Hepatocyte (in vitro differentiated cells): ENCODE measurements around the gene ANKRD45. TPM values are rescaled to one million over a fixed set of nuclear protein-coding genes. Genes with fewer than 3 reads are reported as not detected.
"Not testable (repeated sequence)": the region's sequence is repeated elsewhere in the genome, so short reads cannot be mapped to it uniquely, and the experiment has no call there.

ENCODE experiments used
- DNase-seq: peaks from one replicate; pipeline ENCODE4 v3.0.0-alpha.2; 2016; ENCODE audit warnings: low spot score
- H2AFZ ChIP-seq: fragments of 200-600 bp; sonication (generic); 2 replicates; pipeline ENCODE4 v1.6.0; 2016; ENCODE audit warnings: antibody characterized with exemption, mild to moderate bottlenecking
- H3K27ac ChIP-seq: fragments of 200-600 bp; sonication (generic); 2 replicates; pipeline ENCODE4 v1.5.1; 2016; ENCODE audit warnings: mild to moderate bottlenecking
- H3K27me3 ChIP-seq: fragments of 200-600 bp; sonication (generic); 2 replicates; pipeline ENCODE4 v1.6.1; 2016
- H3K36me3 ChIP-seq: fragments of 200-600 bp; sonication (generic); replicated peaks from 2 replicates; pipeline ENCODE4 v1.5.1; 2016; ENCODE audit warnings: low read depth; ENCODE audit not compliant: insufficient read depth
- H3K4me1 ChIP-seq: fragments of 200-600 bp; sonication (generic); 2 replicates; pipeline ENCODE4 v1.5.1; 2016; ENCODE audit warnings: mild to moderate bottlenecking, moderate library complexity; ENCODE audit not compliant: insufficient read depth
- H3K4me2 ChIP-seq: fragments of 200-600 bp; sonication (generic); 2 replicates; pipeline ENCODE4 v1.6.0; 2016
- H3K4me3 ChIP-seq: fragments of 200-600 bp; sonication (generic); 2 replicates; pipeline ENCODE4 v1.5.1; 2016; ENCODE audit warnings: mild to moderate bottlenecking
- H3K79me2 ChIP-seq: fragments of 200-600 bp; sonication (generic); 2 replicates; pipeline ENCODE4 v1.6.0; 2017; ENCODE audit warnings: mild to moderate bottlenecking
- H3K9me2 ChIP-seq: fragments of 200-600 bp; sonication (generic); replicated peaks from 2 replicates; pipeline ENCODE4 v1.6.0; 2017; ENCODE audit warnings: mild to moderate bottlenecking; ENCODE audit not compliant: insufficient read depth
- H3K9me3 ChIP-seq: fragments of 200-600 bp; sonication (generic); 2 replicates; pipeline ENCODE4 v1.5.1; 2016; ENCODE audit warnings: low read depth, mild to moderate bottlenecking
- H4K20me1 ChIP-seq: fragments of 200-600 bp; sonication (generic); 2 replicates; pipeline ENCODE4 v1.6.0; 2016; ENCODE audit warnings: mild to moderate bottlenecking; ENCODE audit not compliant: insufficient read depth, poor library complexity, severe bottlenecking
- EZH2 ChIP-seq: fragments of 200-600 bp; sonication (generic); IDR thresholded peaks from 2 replicates; pipeline ENCODE4 v1.6.1; 2016; ENCODE audit warnings: antibody characterized with exemption, mild to moderate bottlenecking, borderline replicate concordance
- EZH2phosphoT487 ChIP-seq: fragments of 200-600 bp; sonication (generic); IDR thresholded peaks from one replicate; pipeline ENCODE4 v1.6.1; 2018; ENCODE audit warnings: antibody characterized with exemption, mild to moderate bottlenecking, low read depth, moderate library complexity; ENCODE audit not compliant: unreplicated experiment, severe bottlenecking
- WGBS: methylation state at CpG from one replicate; pipeline ENCODE4 v1.1.6; 2016; ENCODE audit warnings: low lambda C conversion rate; ENCODE audit errors: missing lambda C conversion rate; 5-methylcytosine and 5-hydroxymethylcytosine counted together
- polyA plus RNA-seq: library from polyadenylated mRNA; unstranded; fragments of >200 nt; fragmentation: Nextera tagmentation; extraction: Ambion mirVana; gene quantifications from 2 replicates; pipeline ENCODE4 v1.2.1, GENCODE V29; 2016
- total RNA-seq: library from RNA; depleted of rRNA; stranded (reverse); fragments of >200 nt; gene quantifications from 2 replicates; pipeline ENCODE4 v1.2.3, GENCODE V29; 2014
- TF ChIP-seq, protein P1 (sequence below): fragments of 200-600 bp; sonication (generic); IDR thresholded peaks from 2 replicates; pipeline ENCODE4 v1.5.1; 2016; ENCODE audit warnings: antibody characterized with exemption, mild to moderate bottlenecking; ENCODE audit not compliant: poor library complexity

ANKRD45 gene
- total and polyA plus RNA-seq, 2 experiments from 2014 or later, result 0.10 to 1.0 TPM

DNA sequence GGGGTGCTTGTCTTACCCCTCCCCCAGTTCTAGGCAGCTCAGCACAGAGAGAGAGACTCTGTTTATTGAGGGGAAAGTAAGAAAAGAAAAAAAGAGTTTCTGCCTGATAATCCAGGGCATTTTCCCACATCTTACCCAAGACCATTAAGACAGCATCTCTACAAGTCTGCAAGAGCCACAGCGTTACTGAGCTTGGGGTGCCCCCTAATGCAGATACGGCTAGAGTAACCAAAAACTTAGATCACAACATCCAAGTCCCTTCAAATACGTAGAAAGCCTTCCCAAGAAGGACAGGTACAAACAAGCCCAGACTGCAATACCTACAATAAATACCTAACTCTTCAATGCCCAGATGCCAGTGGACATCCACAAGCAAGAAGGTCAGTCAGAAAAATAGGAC lies 40.8 kb downstream of the ANKRD45 start:
- Histone ChIP-seq H3K27me3 (no peaks in the 10 kb centered on the region), H3K36me3 (no peaks in the 10 kb centered on the region), H3K79me2 (no peaks in the 10 kb centered on the region), H3K4me1 (no peaks in the 10 kb centered on the region), H3K4me2 (no peak overlapping the region), H2AFZ (no peak overlapping the region), H4K20me1 (no peaks in the 10 kb centered on the region), H3K27ac (no peak overlapping the region), H3K9me2 (no peaks in the 10 kb centered on the region), H3K9me3 (no peaks in the 10 kb centered on the region), H3K4me3 (no peak overlapping the region)
- TF ChIP-seq, protein P1, sequence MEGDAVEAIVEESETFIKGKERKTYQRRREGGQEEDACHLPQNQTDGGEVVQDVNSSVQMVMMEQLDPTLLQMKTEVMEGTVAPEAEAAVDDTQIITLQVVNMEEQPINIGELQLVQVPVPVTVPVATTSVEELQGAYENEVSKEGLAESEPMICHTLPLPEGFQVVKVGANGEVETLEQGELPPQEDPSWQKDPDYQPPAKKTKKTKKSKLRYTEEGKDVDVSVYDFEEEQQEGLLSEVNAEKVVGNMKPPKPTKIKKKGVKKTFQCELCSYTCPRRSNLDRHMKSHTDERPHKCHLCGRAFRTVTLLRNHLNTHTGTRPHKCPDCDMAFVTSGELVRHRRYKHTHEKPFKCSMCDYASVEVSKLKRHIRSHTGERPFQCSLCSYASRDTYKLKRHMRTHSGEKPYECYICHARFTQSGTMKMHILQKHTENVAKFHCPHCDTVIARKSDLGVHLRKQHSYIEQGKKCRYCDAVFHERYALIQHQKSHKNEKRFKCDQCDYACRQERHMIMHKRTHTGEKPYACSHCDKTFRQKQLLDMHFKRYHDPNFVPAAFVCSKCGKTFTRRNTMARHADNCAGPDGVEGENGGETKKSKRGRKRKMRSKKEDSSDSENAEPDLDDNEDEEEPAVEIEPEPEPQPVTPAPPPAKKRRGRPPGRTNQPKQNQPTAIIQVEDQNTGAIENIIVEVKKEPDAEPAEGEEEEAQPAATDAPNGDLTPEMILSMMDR, result peak; percentile 4
- TF ChIP-seq EZH2 (no peak), EZH2phosphoT487 (no peak)
- DNase-seq, result no peak
- WGBS, result 79% methylated on average over 3 of the region's 3 CpGs

DNA sequence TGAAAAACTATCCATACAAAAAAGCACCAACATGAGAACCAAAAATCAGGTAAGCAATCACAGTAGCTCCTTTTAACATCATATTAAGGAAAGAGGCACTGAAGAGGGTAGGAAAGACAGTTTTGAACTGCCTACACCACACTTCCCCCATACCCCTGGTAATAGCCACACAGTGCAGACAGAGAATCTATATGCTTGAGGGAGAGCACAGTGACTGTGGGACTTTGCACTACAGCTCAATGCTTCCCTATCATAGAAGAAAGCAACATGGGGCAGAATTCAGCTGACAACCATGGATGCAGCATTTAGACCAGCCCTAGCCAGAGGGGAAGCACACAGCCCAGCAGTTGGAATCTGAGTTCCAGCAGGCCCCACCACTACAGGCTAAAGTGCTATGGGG lies 42.4 kb downstream of the ANKRD45 start:
- Histone ChIP-seq H2AFZ (no peak overlapping the region), H3K27me3 (no peaks in the 10 kb centered on the region), H3K79me2 (no peaks in the 10 kb centered on the region), H3K4me3 (no peak overlapping the region), H3K4me1 (no peaks in the 10 kb centered on the region), H3K4me2 (no peak overlapping the region), H3K27ac (no peak overlapping the region), H3K9me3 (no peaks in the 10 kb centered on the region), H4K20me1 (no peaks in the 10 kb centered on the region), H3K36me3 (no peaks in the 10 kb centered on the region), H3K9me2 (no peaks in the 10 kb centered on the region)
- DNase-seq, result no peak
- TF ChIP-seq EZH2, result no peak

DNA sequence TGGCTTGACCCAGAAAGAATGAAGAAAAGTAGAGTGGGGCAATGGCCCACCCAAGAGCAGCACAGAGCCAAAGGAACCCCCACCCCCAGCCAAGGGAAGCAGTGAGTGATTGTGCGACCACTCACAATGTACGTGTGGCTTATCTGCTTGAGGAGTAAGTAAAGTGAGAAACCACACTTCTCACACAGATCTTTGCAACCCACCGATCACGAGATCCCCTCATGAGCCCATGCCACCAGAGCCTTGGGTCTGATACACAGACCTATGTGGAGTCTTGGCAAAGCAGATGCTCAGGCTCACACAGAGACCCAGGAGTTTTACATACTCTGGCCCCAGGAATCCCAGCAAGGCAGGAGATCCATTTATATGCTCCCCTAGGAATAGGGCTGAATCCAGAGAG lies 52.8 kb downstream of the ANKRD45 start:
- WGBS, result 90% methylated on average over 4 of the region's 4 CpGs
- TF ChIP-seq, protein P1, result no peak
- no peak for TF ChIP-seq EZH2
- no peak for TF ChIP-seq EZH2phosphoT487

DNA sequence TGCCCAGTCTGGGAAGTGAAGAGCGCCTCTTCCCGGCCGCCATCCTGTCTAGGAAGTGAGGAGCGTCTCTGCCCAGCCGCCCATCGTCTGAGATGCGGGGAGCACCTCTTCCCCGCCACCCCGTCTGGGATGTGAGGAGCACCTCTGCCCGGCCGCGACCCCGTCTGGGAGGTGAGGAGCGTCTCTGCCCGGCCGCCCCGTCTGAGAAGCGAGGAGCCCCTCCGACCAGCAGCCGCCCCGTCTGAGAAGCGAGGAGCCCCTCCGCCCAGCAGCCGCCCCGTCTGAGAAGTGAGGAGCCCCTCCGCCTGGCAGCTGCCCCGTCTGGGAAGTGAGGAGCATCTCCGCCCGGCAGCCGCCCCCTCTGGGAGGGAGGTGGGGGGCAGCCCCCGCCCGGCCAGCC lies 56.6 kb downstream of the ANKRD45 start:
- not testable (repeated sequence) for H3K36me3 ChIP-seq, H3K4me3 ChIP-seq, H4K20me1 ChIP-seq, H3K4me1 ChIP-seq, H3K27me3 ChIP-seq, H3K4me2 ChIP-seq, H3K79me2 ChIP-seq, H2AFZ ChIP-seq, H3K27ac ChIP-seq, DNase-seq, H3K9me2 ChIP-seq, H3K9me3 ChIP-seq
- WGBS, result 100% methylated on average over 2 of the region's 32 CpGs

More for the DNA sequence above, 52.8 kb downstream of the ANKRD45 start:
- Histone ChIP-seq H3K4me3 (no peak overlapping the region), H2AFZ (no peak overlapping the region), H3K79me2 (no peaks in the 10 kb centered on the region), H3K27ac (no peak overlapping the region), H3K4me1 (no peaks in the 10 kb centered on the region), H3K36me3 (no peaks in the 10 kb centered on the region), H3K9me2 (no peaks in the 10 kb centered on the region), H3K9me3 (no peaks in the 10 kb centered on the region), H3K27me3 (no peaks in the 10 kb centered on the region), H4K20me1 (no peaks in the 10 kb centered on the region), H3K4me2 (no peak overlapping the region)
- DNase-seq, result no peak
